ENCODE results near the gene CCND3.

- TF ChIP-seq EZH2phosphoT487 (IDR thresholded peaks at IDR 0.05; ENCODE audit: insufficient read depth, low read depth) (no peak), EZH2 (IDR thresholded peaks at IDR 0.05; ENCODE audit: insufficient read depth, poor library complexity, severe bottlenecking) (no peak)
Observed at GRCh38 chr6:41958022-41958856, 16.6 kb upstream of the CCND3 start.

Data from GM23248 (cell line).